IPS-18a (cell line): Measurements from ENCODE around the gene ARHGEF16.

Experiments used
- H3K27ac ChIP-seq: one replicate; pipeline ENCODE4 v1.5.1; 2013; ENCODE audit warnings: low read length
- H3K27me3 ChIP-seq: one replicate; pipeline ENCODE4 v1.6.1; 2013; ENCODE audit warnings: mild to moderate bottlenecking, low read length; ENCODE audit not compliant: control insufficient read depth, insufficient read depth
- H3K36me3 ChIP-seq: one replicate; pipeline ENCODE4 v1.6.1; 2013; ENCODE audit warnings: low read depth, low read length; ENCODE audit not compliant: control insufficient read depth
- H3K4me1 ChIP-seq: one replicate; pipeline ENCODE4 v1.6.1; 2013; ENCODE audit warnings: low read depth, low read length; ENCODE audit not compliant: control insufficient read depth
- H3K4me3 ChIP-seq: one replicate; pipeline ENCODE4 v1.5.1; 2013; ENCODE audit warnings: low read length
- H3K9ac ChIP-seq: one replicate; pipeline ENCODE4 v1.6.1; 2013; ENCODE audit warnings: mild to moderate bottlenecking, low read length, moderate library complexity
- H3K9me3 ChIP-seq: one replicate; pipeline ENCODE4 v1.6.1; 2013; ENCODE audit warnings: low read depth, low read length; ENCODE audit not compliant: control insufficient read depth

The ARHGEF16 gene

DNA sequence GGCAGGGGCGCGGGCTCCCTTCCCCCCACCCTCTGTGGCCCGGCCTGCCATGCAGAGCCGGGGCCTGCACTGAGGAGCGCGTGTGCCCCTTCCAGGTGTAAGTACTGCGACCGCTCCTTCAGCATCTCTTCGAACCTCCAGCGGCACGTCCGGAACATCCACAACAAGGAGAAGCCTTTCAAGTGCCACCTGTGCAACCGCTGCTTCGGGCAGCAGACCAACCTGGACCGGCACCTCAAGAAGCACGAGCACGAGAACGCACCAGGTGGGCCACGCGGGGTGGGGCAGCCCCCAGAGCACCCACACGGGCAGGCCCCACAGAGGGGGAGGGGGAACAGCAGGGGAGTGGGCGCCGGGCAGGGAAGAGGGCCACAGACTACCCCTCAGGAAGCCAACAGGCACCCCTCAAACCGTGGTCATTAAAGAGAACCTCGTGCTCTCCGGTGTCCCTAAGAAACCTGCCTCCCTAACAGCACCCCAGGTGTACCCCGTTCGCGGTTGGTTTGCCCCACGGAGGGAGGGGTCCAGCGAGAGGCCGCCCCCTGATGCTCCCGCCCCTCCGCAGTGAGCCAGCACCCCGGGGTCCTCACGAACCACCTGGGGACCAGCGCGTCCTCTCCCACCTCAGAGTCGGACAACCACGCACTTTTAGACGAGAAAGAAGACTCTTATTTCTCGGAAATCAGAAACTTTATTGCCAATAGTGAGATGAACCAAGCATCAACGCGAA is 28.8 kb upstream of the ARHGEF16 start:
- Histone ChIP-seq H3K9ac (no peak overlapping the region), H3K4me1 (no peaks in the 10 kb centered on the region), H3K9me3 (no peaks in the 10 kb centered on the region), H3K27ac (no peak overlapping the region), H3K27me3 (no peaks in the 10 kb centered on the region), H3K4me3 (no peak overlapping the region), H3K36me3 (no peaks in the 10 kb centered on the region)

GRCh38 chr1:3426956-3427535 is 27.4 kb upstream of the ARHGEF16 start:
- Histone ChIP-seq H3K9ac (no peak overlapping the region), H3K4me3 (no peak overlapping the region), H3K36me3 (no peaks in the 10 kb centered on the region), H3K4me1 (no peaks in the 10 kb centered on the region), H3K27me3 (no peaks in the 10 kb centered on the region), H3K27ac (no peak overlapping the region), H3K9me3 (no peaks in the 10 kb centered on the region)

GRCh38 chr1:3427711-3428704 is 26.5 kb upstream of the ARHGEF16 start:
- Histone ChIP-seq H3K4me3 (no peak overlapping the region), H3K36me3 (no peaks in the 10 kb centered on the region), H3K27ac (no peak overlapping the region), H3K9me3 (no peaks in the 10 kb centered on the region), H3K27me3 (no peaks in the 10 kb centered on the region), H3K4me1 (no peaks in the 10 kb centered on the region), H3K9ac (no peak overlapping the region)

GRCh38 chr1:3428899-3429298 is 25.6 kb upstream of the ARHGEF16 start:
- Histone ChIP-seq H3K4me3 (no peak overlapping the region), H3K9me3 (no peaks in the 10 kb centered on the region), H3K27ac (no peak overlapping the region), H3K27me3 (no peaks in the 10 kb centered on the region), H3K4me1 (no peaks in the 10 kb centered on the region), H3K9ac (no peak overlapping the region), H3K36me3 (no peaks in the 10 kb centered on the region)

GRCh38 chr1:3429320-3429719 is 25.1 kb upstream of the ARHGEF16 start:
- Histone ChIP-seq H3K27me3 (no peaks in the 10 kb centered on the region), H3K4me3 (no peak overlapping the region), H3K9ac (no peak overlapping the region), H3K9me3 (no peaks in the 10 kb centered on the region), H3K27ac (no peak overlapping the region), H3K4me1 (no peaks in the 10 kb centered on the region), H3K36me3 (no peaks in the 10 kb centered on the region)

DNA sequence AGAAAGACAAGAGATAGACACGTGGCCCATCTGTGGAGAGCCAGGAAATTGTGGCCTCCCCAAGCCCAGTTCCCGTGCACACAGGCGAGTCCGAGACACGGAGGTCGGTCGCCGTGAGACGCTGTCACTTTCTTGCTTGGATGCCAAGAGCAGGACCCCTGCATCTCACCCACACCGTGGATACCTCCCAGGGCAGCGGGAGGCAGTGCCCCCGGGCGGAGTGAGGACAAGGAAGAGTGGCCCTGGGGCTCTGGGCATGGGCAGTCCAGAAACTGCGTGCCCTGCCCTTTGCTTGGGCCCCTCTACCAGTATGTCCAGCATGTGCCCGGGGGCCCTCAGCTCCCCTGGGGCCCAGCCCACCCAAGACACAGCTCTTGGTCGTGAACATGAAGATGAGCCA is 24.7 kb upstream of the ARHGEF16 start:
- Histone ChIP-seq H3K9ac (no peak overlapping the region), H3K9me3 (no peaks in the 10 kb centered on the region), H3K27me3 (no peaks in the 10 kb centered on the region), H3K4me1 (no peaks in the 10 kb centered on the region), H3K4me3 (no peak overlapping the region), H3K36me3 (no peaks in the 10 kb centered on the region), H3K27ac (no peak overlapping the region)

DNA sequence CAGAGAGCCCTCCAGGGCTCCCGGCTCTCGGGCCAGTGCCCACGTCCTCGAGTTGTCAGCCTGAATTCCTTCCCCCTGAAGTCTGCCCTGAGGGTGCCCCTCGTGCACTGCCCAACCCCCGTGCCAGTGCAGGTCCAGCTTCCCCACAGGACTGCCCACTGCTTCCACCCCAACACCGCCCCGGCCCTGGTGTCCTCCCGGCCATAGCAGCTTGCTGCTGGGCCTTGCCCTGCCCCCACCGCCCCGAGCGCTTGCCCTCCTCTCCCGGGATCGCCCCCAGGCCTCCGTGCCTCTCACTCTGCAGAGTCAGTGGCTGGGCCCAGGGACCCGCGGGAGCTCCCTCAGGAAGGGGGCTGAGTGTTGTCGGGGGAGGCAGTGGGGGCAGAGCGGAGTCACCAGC is 24.1 kb upstream of the ARHGEF16 start:
- H3K36me3 ChIP-seq: no peaks in the 10 kb centered on the region
- no peak overlapping the region for H3K4me3 ChIP-seq
- H3K27me3 ChIP-seq: no peaks in the 10 kb centered on the region
- H3K9ac ChIP-seq: no peak overlapping the region
- no peak overlapping the region for H3K27ac ChIP-seq
- no peaks in the 10 kb centered on the region for H3K9me3 ChIP-seq
- no peaks in the 10 kb centered on the region for H3K4me1 ChIP-seq

DNA sequence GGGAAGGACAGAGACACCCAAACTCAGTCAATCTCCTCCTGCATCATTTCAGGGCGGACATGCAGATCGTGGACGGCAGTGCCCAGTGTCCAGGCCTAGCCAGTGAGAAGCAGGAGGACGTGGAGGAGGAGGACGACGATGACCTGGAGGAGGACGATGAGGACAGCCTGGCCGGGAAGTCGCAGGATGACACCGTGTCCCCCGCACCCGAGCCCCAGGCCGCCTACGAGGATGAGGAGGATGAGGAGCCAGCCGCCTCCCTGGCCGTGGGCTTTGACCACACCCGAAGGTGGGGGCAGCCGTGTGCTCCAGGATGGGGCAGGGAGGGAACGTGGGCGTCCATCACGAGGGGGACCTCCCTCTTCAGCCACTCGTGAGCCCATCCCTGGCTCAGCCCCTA is 23.6 kb upstream of the ARHGEF16 start:
- Histone ChIP-seq H3K9ac (no peak overlapping the region), H3K27me3 (no peaks in the 10 kb centered on the region)

DNA sequence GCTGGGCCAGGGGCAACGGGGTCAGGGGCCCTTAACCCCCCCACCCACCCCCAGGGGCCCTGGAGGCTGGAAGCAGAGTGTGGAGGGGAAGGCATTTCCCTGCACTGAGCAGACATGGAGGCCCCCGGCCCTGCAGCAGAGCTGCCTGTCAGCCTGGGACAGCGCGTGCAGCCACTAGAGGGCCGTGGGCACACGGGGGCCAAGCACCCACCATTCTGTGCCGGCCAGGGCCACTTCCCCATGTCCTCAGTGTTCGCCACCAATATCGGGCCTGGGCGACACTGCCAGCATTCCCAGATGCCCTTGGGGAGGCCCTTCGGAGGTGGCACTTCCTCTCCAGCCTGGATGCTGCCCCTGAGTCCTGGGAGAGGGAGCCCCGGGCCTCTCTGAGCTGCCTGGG is 23.2 kb upstream of the ARHGEF16 start:
- Histone ChIP-seq H3K4me1 (no peaks in the 10 kb centered on the region), H3K27ac (no peak overlapping the region), H3K9me3 (no peaks in the 10 kb centered on the region), H3K4me3 (no peak overlapping the region), H3K27me3 (no peaks in the 10 kb centered on the region), H3K9ac (no peak overlapping the region), H3K36me3 (no peaks in the 10 kb centered on the region)

More for the DNA sequence above, 23.6 kb upstream of the ARHGEF16 start:
- Histone ChIP-seq H3K27ac (no peak overlapping the region), H3K9me3 (no peaks in the 10 kb centered on the region), H3K4me3 (no peak overlapping the region), H3K4me1 (no peaks in the 10 kb centered on the region), H3K36me3 (no peaks in the 10 kb centered on the region)

DNA sequence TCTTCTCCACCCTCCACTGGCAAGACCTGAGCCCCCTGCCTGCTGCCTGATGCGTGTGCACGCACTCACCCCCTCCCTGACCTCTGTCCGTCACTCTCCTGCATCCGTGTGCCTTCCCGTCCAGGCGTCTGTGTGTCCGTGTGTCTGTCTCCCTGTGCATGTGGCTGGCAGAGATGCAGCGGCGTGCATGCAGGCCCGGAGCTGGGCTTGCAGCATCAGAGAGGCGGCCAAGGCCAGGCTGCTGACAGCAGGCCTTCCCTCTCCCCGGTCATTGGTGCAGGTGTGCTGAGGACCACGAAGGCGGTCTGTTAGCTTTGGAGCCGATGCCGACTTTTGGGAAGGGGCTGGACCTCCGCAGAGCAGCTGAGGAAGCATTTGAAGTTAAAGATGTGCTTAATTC is 22.8 kb upstream of the ARHGEF16 start:
- H3K9ac ChIP-seq: no peak overlapping the region
- H3K4me1 ChIP-seq: no peaks in the 10 kb centered on the region
- H3K27ac ChIP-seq: no peak overlapping the region
- H3K4me3 ChIP-seq: no peak overlapping the region
- no peaks in the 10 kb centered on the region for H3K27me3 ChIP-seq
- H3K36me3 ChIP-seq: no peaks in the 10 kb centered on the region
- no peaks in the 10 kb centered on the region for H3K9me3 ChIP-seq

GRCh38 chr1:3432306-3432705 is 22.2 kb upstream of the ARHGEF16 start:
- Histone ChIP-seq H3K27ac (no peak overlapping the region), H3K9me3 (no peaks in the 10 kb centered on the region), H3K27me3 (no peaks in the 10 kb centered on the region)

More at GRCh38 chr1:3432306-3432705, 22.2 kb upstream of the ARHGEF16 start:
- Histone ChIP-seq H3K9ac (no peak overlapping the region), H3K4me1 (no peaks in the 10 kb centered on the region), H3K36me3 (no peaks in the 10 kb centered on the region), H3K4me3 (no peak overlapping the region)
